SU-DHL-6 (cell line): Measurements from ENCODE around the gene MYO10.

Experiments used
- H2AFZ ChIP-seq: fragments of 200-600 bp; sonication (generic); 2 replicates; pipeline ENCODE4 v1.6.1; 2014; ENCODE audit warnings: low read depth, mild to moderate bottlenecking, moderate library complexity, mixed read lengths, antibody characterized with exemption, low read length; ENCODE audit not compliant: severe bottlenecking
- H3F3A ChIP-seq: fragments of 200-600 bp; shearing (Covaris generic); 2 replicates; pipeline ENCODE4 v1.6.0; 2016; ENCODE audit warnings: antibody characterized with exemption, mild to moderate bottlenecking; ENCODE audit not compliant: insufficient read depth
- H3K27ac ChIP-seq: fragments of 200-600 bp; sonication (generic); 2 replicates; pipeline ENCODE4 v1.5.1; 2016; ENCODE audit warnings: low read depth, mild to moderate bottlenecking, low read length, moderate library complexity, mixed read lengths
- H3K27me3 ChIP-seq: fragments of 200-600 bp; sonication (generic), shearing (Covaris generic); 2 replicates; pipeline ENCODE4 v1.6.0; 2014; ENCODE audit warnings: mild to moderate bottlenecking, low read length
- H3K36me3 ChIP-seq: fragments of 200-600 bp; sonication (generic); 2 replicates; pipeline ENCODE4 v1.6.1; 2014; ENCODE audit warnings: mild to moderate bottlenecking, low read length, mixed read lengths
- H3K4me2 ChIP-seq: fragments of 300-600, 200-600 bp; shearing (Covaris generic), sonication (generic); 2 replicates; pipeline ENCODE4 v1.6.0; 2014; ENCODE audit warnings: low read length, low read depth, mild to moderate bottlenecking; ENCODE audit not compliant: poor library complexity, severe bottlenecking
- H3K4me3 ChIP-seq: fragments of 200-600 bp; sonication (generic); 2 replicates; pipeline ENCODE4 v1.5.1; 2014; ENCODE audit warnings: antibody characterized with exemption, low read length, mild to moderate bottlenecking, mixed read lengths; ENCODE audit not compliant: insufficient read depth, poor library complexity, severe bottlenecking
- H3K79me2 ChIP-seq: fragments of 200-600 bp; sonication (generic); 2 replicates; pipeline ENCODE4 v1.6.1; 2014; ENCODE audit warnings: mild to moderate bottlenecking, low read length, moderate library complexity; ENCODE audit not compliant: insufficient read depth
- H3K9ac ChIP-seq: fragments of 200-600 bp; sonication (generic); 2 replicates; pipeline ENCODE4 v1.7.0; 2014; ENCODE audit warnings: mild to moderate bottlenecking, low read length
- H3K9me2 ChIP-seq: fragments of 200-600 bp; sonication (generic); replicated peaks from 2 replicates; pipeline ENCODE4 v1.6.1; 2014; ENCODE audit warnings: low read length; ENCODE audit not compliant: insufficient read depth
- H3K9me3 ChIP-seq: fragments of 200-600 bp; sonication (generic); 2 replicates; pipeline ENCODE4 v1.6.1; 2014; ENCODE audit warnings: low read length, mixed read lengths; ENCODE audit not compliant: insufficient read depth
- H4K20me1 ChIP-seq: fragments of 200-600 bp; sonication (generic); 2 replicates; pipeline ENCODE4 v1.6.1; 2014; ENCODE audit warnings: low read depth, mild to moderate bottlenecking, antibody characterized with exemption, low read length, moderate library complexity, mixed read lengths
- EZH2phosphoT487 ChIP-seq: fragments of 200-600 bp; sonication (generic), shearing (Covaris generic); conservative IDR thresholded peaks from 2 replicates; pipeline ENCODE4 v1.6.1; 2018; ENCODE audit warnings: mild to moderate bottlenecking, antibody characterized with exemption, low read length, moderate library complexity, mixed read lengths
- TF ChIP-seq, protein P1 (sequence below): fragments of 200-600 bp; sonication (generic); IDR thresholded peaks from one replicate; pipeline ENCODE4 v1.5.1; 2017; ENCODE audit warnings: antibody characterized with exemption, mild to moderate bottlenecking, low read length, moderate library complexity; ENCODE audit not compliant: insufficient read depth, poor library complexity, severe bottlenecking

MYO10 gene

GRCh38 chr5:16671208-16671607 is 264.9 kb downstream of the MYO10 start:
- Histone ChIP-seq H3K36me3 (no peaks in the 10 kb centered on the region), H3K27ac (no peak overlapping the region), H3K4me2 (no peak overlapping the region), H3K79me2 (no peaks in the 10 kb centered on the region), H3K27me3 (no peaks in the 10 kb centered on the region), H3K4me3 (no peak overlapping the region), H3K9me2 (no peaks in the 10 kb centered on the region), H4K20me1 (no peaks in the 10 kb centered on the region), H3F3A (no peaks in the 10 kb centered on the region), H3K9ac (no peak overlapping the region), H2AFZ (no peak overlapping the region), H3K9me3 (no peaks in the 10 kb centered on the region)
- no peak for TF ChIP-seq EZH2phosphoT487
- TF ChIP-seq, protein P1, sequence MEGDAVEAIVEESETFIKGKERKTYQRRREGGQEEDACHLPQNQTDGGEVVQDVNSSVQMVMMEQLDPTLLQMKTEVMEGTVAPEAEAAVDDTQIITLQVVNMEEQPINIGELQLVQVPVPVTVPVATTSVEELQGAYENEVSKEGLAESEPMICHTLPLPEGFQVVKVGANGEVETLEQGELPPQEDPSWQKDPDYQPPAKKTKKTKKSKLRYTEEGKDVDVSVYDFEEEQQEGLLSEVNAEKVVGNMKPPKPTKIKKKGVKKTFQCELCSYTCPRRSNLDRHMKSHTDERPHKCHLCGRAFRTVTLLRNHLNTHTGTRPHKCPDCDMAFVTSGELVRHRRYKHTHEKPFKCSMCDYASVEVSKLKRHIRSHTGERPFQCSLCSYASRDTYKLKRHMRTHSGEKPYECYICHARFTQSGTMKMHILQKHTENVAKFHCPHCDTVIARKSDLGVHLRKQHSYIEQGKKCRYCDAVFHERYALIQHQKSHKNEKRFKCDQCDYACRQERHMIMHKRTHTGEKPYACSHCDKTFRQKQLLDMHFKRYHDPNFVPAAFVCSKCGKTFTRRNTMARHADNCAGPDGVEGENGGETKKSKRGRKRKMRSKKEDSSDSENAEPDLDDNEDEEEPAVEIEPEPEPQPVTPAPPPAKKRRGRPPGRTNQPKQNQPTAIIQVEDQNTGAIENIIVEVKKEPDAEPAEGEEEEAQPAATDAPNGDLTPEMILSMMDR = no peak

- H3K27ac ChIP-seq = no peak overlapping the region
- no peaks in the 10 kb centered on the region for H3F3A ChIP-seq
- TF ChIP-seq, protein P1 = no peak
- TF ChIP-seq EZH2phosphoT487 = no peak
- H4K20me1 ChIP-seq = no peaks in the 10 kb centered on the region
- no peak overlapping the region for H3K9ac ChIP-seq
- H2AFZ ChIP-seq = no peak overlapping the region
- no peaks in the 10 kb centered on the region for H3K79me2 ChIP-seq
- no peak overlapping the region for H3K4me3 ChIP-seq
- no peaks in the 10 kb centered on the region for H3K9me3 ChIP-seq
- no peaks in the 10 kb centered on the region for H3K9me2 ChIP-seq
- H3K36me3 ChIP-seq = no peaks in the 10 kb centered on the region
- no peaks in the 10 kb centered on the region for H3K27me3 ChIP-seq
- no peak overlapping the region for H3K4me2 ChIP-seq
Measured at GRCh38 chr5:16669776-16670175, 266.3 kb downstream of the MYO10 start.

- no peaks in the 10 kb centered on the region for H4K20me1 ChIP-seq
- no peak overlapping the region for H3K9ac ChIP-seq
- H2AFZ ChIP-seq = no peak overlapping the region
- no peaks in the 10 kb centered on the region for H3F3A ChIP-seq
- H3K36me3 ChIP-seq = no peaks in the 10 kb centered on the region
- H3K79me2 ChIP-seq = no peaks in the 10 kb centered on the region
- no peak overlapping the region for H3K27ac ChIP-seq
- H3K9me2 ChIP-seq = no peaks in the 10 kb centered on the region
- H3K9me3 ChIP-seq = no peaks in the 10 kb centered on the region
- no peak for TF ChIP-seq EZH2phosphoT487
- TF ChIP-seq, protein P1 = no peak
- H3K4me2 ChIP-seq = no peak overlapping the region
- H3K4me3 ChIP-seq = no peak overlapping the region
- no peaks in the 10 kb centered on the region for H3K27me3 ChIP-seq
Measured at GRCh38 chr5:16668631-16669030, 267.5 kb downstream of the MYO10 start.

- Histone ChIP-seq H2AFZ (no peak overlapping the region), H3F3A (no peaks in the 10 kb centered on the region), H3K9me2 (no peaks in the 10 kb centered on the region), H3K4me2 (no peak overlapping the region), H4K20me1 (no peaks in the 10 kb centered on the region), H3K9me3 (no peaks in the 10 kb centered on the region), H3K4me3 (no peak overlapping the region), H3K27ac (no peak overlapping the region), H3K27me3 (no peaks in the 10 kb centered on the region), H3K36me3 (no peaks in the 10 kb centered on the region), H3K79me2 (no peaks in the 10 kb centered on the region), H3K9ac (no peak overlapping the region)
- TF ChIP-seq, protein P1 = no peak
- TF ChIP-seq EZH2phosphoT487 = no peak
Measured at GRCh38 chr5:16668194-16668593, 267.9 kb downstream of the MYO10 start.
